ENCODE data around the gene TUBB. TPM values are rescaled to one million over a fixed set of nuclear protein-coding genes. Genes with fewer than 3 reads are reported as not detected.

TUBB gene
- polyA plus RNA-seq, 2 of the 4 experiments (the other 2 are of a cell fraction), result 691 to 1,044 TPM

- TF ChIP-seq RNF2 (IDR thresholded peaks at IDR 0.05; ENCODE audit: borderline replicate concordance, low read depth), result no peak
These were observed 29.6 kb downstream of the TUBB start (continued) for GRCh38 chr6:30749554-30750378.

DNA sequence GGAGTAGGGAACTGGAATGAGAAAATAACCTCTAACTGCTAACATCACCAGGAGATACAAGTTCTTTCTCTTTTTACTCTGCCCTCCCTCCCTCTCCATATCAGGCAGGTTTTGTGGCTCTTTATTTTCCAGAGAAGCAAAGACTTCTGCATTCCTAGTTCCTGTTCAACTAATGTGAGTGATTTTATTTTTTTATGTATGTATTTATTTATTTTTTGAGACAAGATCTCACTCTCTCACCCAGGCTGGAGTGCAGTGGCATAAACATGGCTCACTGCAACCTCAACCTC lies 30.2 kb downstream of the TUBB start:
- H3K4me2 ChIP-seq, result peak overlapping the region; percentile 74
- H3K27ac ChIP-seq, result peak overlapping the region; percentile 97
- POLR2A ChIA-PET, result interaction anchor here (0.7 to 2.4 kb wide), 2 partner anchors 8 to 19 kb away, joined by 3 to 7 read pairs; no protein-coding TSS in a partner anchor
- no peak overlapping the region for H3K4me3 ChIP-seq
- CTCF ChIA-PET, result interaction anchor here (1.5 to 2.1 kb wide), 2 partner anchors 71 kb away, joined by 3 to 7 read pairs; no protein-coding TSS in a partner anchor
- no peak for ATAC-seq
- peaks cover 75% of the 10 kb centered on the region for H3K4me1 ChIP-seq
- H3K9me3 ChIP-seq, result no peaks in the 10 kb centered on the region
- TF ChIP-seq TP53 (CRISPR knock-in tag; IDR thresholded peaks at IDR 0.05), result no peak
- no peak for TF ChIP-seq SMC3 (IDR thresholded peaks at IDR 0.05)
- no peak for TF ChIP-seq HOXA7 (CRISPR knock-in tag; IDR thresholded peaks at IDR 0.05)
- 0 out of 2 replicates have a peak, but pooled peaks have one; percentile 2 for TF ChIP-seq HOXB5 (CRISPR knock-in tag; IDR thresholded peaks at IDR 0.05)
- TF ChIP-seq, protein P1, sequence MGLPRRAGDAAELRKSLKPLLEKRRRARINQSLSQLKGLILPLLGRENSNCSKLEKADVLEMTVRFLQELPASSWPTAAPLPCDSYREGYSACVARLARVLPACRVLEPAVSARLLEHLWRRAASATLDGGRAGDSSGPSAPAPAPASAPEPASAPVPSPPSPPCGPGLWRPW (IDR thresholded peaks at IDR 0.05), result no peak
- TF ChIP-seq HOXB13 (CRISPR knock-in tag; IDR thresholded peaks at IDR 0.05; ENCODE audit: low read depth), result no peak
- TF ChIP-seq NPAS2 (CRISPR knock-in tag; IDR thresholded peaks at IDR 0.05; ENCODE audit: borderline replicate concordance), result no peak
- no peak for FAIRE-seq
- no peak for DNase-seq (ENCODE audit: low read depth in 1 of 2, low spot score in 1 of 2)

DNA sequence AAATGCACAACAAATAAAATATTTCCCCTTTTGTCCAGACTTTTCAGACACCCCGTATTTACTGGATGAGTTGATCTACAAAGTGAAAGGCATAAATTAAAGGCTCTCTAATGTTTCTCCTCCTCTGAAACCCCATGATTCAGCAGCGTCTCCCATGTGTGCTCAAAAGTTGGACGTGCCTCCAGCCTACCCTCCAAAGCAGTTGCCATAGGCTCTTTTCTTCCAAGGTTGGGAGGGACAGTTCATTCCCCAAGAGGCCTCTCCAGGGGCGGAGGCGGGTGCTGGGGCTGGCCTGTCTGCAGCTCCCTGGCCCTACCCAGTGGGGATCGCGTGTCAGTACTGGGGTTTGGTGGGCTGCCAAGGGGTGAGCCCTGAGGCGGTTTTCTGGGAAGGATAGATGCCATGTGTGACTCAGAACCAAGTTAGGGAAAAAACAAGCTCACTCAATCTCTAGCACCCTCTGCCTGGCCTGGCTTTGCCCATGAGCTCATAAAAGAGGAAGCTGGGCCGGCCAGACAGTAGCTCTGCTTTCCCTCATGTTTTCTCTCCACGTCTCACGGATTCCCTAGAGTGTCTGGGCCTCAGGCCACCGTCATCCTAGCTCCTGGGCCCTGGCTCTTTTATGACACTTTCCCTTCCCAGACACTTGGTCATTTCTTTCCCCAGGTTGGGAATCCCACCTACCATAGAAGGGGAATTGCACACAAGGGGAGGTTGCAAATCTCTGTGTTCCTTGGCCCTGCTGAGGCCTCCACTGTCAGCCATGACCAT lies 32.2 kb downstream of the TUBB start:
- ChIA-PET CTCF (interaction anchor here (0.7 to 2.1 kb wide), 13 partner anchors 9 to 161 kb away, joined by 3 to 14 read pairs (median 5); no protein-coding TSS in a partner anchor), POLR2A (interaction anchor here (0.6 to 2.2 kb wide), 11 partner anchors 9 to 137 kb away, joined by 3 to 59 read pairs (median 3); partner anchors contain the start of genes FLOT1 and IER3)
- WGBS (ENCODE audit: missing lambda C conversion rate), result 2% methylated on average over 12 of the region's 12 CpGs
- peaks cover 68% of the 10 kb centered on the region for H3K4me1 ChIP-seq
- no peak for FAIRE-seq
- H3K27ac ChIP-seq, result peak overlapping the region; percentile 97
- H3K4me2 ChIP-seq, result peak overlapping the region; percentile 53
- no peaks in the 10 kb centered on the region for H3K9me3 ChIP-seq
- DNase-seq (ENCODE audit: low read depth in 1 of 2, low spot score in 1 of 2), result peak; percentile 77 to 98
- no peak overlapping the region for H3K4me3 ChIP-seq
- ATAC-seq, result peak; percentile 89 to 92
- peak; percentile 77 for TF ChIP-seq HOXB5 (CRISPR knock-in tag; IDR thresholded peaks at IDR 0.05)
- TF ChIP-seq EHMT2 (IDR thresholded peaks at IDR 0.05; ENCODE audit: low read depth), result no peak
- peak; percentile 84 for TF ChIP-seq HOXA7 (CRISPR knock-in tag; IDR thresholded peaks at IDR 0.05)
- peak; percentile 35 to 63 for TF ChIP-seq RAD21 (conservative IDR thresholded peaks at IDR 0.05 in 1 of 2, IDR thresholded peaks at IDR 0.05 in 1 of 2)
- 0 out of 2 replicates have a peak, but pooled peaks have one; percentile 39 for TF ChIP-seq HMGXB4 (CRISPR knock-in tag; IDR thresholded peaks at IDR 0.05; ENCODE audit: borderline replicate concordance)
- no peak for TF ChIP-seq NR3C1 (IDR thresholded peaks at IDR 0.05)
- TF ChIP-seq, protein P2, sequence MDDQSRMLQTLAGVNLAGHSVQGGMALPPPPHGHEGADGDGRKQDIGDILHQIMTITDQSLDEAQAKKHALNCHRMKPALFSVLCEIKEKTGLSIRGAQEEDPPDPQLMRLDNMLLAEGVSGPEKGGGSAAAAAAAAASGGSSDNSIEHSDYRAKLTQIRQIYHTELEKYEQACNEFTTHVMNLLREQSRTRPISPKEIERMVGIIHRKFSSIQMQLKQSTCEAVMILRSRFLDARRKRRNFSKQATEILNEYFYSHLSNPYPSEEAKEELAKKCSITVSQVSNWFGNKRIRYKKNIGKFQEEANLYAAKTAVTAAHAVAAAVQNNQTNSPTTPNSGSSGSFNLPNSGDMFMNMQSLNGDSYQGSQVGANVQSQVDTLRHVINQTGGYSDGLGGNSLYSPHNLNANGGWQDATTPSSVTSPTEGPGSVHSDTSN (IDR thresholded peaks at IDR 0.05), result no peak
- 0 out of 2 replicates have a peak, but pooled peaks have one; percentile 3 for TF ChIP-seq NFE2L2 (conservative IDR thresholded peaks at IDR 0.05; ENCODE audit: low read length)
- peak; percentile 74 to 86; a peak in 2 of 5 replicates for TF ChIP-seq EP300 (IDR thresholded peaks at IDR 0.05)
- TF ChIP-seq JUN (IDR thresholded peaks at IDR 0.05), result peak; percentile 81 to 84; a peak in 4 of 5 replicates
- peak; percentile 70 for TF ChIP-seq MAFK (IDR thresholded peaks at IDR 0.05; ENCODE audit: partially characterized antibody)
- TF ChIP-seq ZC3H11A (IDR thresholded peaks at IDR 0.05), result no peak
- peak; percentile 91 for TF ChIP-seq TP53 (CRISPR knock-in tag; IDR thresholded peaks at IDR 0.05)
- TF ChIP-seq, protein P3, sequence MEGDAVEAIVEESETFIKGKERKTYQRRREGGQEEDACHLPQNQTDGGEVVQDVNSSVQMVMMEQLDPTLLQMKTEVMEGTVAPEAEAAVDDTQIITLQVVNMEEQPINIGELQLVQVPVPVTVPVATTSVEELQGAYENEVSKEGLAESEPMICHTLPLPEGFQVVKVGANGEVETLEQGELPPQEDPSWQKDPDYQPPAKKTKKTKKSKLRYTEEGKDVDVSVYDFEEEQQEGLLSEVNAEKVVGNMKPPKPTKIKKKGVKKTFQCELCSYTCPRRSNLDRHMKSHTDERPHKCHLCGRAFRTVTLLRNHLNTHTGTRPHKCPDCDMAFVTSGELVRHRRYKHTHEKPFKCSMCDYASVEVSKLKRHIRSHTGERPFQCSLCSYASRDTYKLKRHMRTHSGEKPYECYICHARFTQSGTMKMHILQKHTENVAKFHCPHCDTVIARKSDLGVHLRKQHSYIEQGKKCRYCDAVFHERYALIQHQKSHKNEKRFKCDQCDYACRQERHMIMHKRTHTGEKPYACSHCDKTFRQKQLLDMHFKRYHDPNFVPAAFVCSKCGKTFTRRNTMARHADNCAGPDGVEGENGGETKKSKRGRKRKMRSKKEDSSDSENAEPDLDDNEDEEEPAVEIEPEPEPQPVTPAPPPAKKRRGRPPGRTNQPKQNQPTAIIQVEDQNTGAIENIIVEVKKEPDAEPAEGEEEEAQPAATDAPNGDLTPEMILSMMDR (IDR thresholded peaks at IDR 0.05), result 0 out of 3 replicates have a peak, but pooled peaks have one; percentile 6
- no peak for TF ChIP-seq RNF2 (IDR thresholded peaks at IDR 0.05; ENCODE audit: borderline replicate concordance, low read depth)
- no peak for TF ChIP-seq HDAC2 (IDR thresholded peaks at IDR 0.05)
- peak; percentile 54; the same call in 2 of the 3 replicates for TF ChIP-seq SMC3 (IDR thresholded peaks at IDR 0.05)
- peak; percentile 95 for TF ChIP-seq ZNF302 (CRISPR knock-in tag; IDR thresholded peaks at IDR 0.05)
- peak; percentile 16; the same call in 1 of the 2 replicates for TF ChIP-seq NPAS2 (CRISPR knock-in tag; IDR thresholded peaks at IDR 0.05; ENCODE audit: borderline replicate concordance)
- peak in 1 of 2 experiments; percentile 56; a peak in 1 of 4 replicates for TF ChIP-seq CEBPB (IDR thresholded peaks at IDR 0.05)
- TF ChIP-seq CHD4 (IDR thresholded peaks at IDR 0.05; ENCODE audit: borderline replicate concordance), result no peak
- TF ChIP-seq CHD2 (IDR thresholded peaks at IDR 0.05; ENCODE audit: low read length, partially characterized antibody), result no peak
- peak; percentile 95 for TF ChIP-seq E2F6 (IDR thresholded peaks at IDR 0.05; ENCODE audit: borderline replicate concordance, low read depth)
- TF ChIP-seq HEYL (CRISPR knock-in tag; IDR thresholded peaks at IDR 0.05), result peak; percentile 59; the same call in 1 of the 2 replicates

Measured in A549 (cell line).